Thyroid gland (tissue), 4 donors: ENCODE measurements around the gene E2F4.

Experiments
- CTCF ChIP-seq, 6 experiments: fragments of 200-600 bp in 3 of 6; fragments of 450-650 bp in 3 of 6; sonication (generic) in 3 of 6; IDR thresholded peaks; one replicate each; pipeline ENCODE4 v1.5.1; 2016 to 2019; ENCODE audit warnings: antibody characterized with exemption in 6 of 6, mild to moderate bottlenecking in 2 of 6, inconsistent platforms in 1 of 6, moderate library complexity in 1 of 6
- POLR2A ChIP-seq, 2 donors: fragments of 450-650 bp; IDR thresholded peaks; one replicate each; pipeline ENCODE4 v1.6.1; 2017; ENCODE audit warnings: antibody characterized with exemption in 2 of 2, mild to moderate bottlenecking in 2 of 2, moderate library complexity in 1 of 2

- no peak for TF ChIP-seq CTCF (IDR thresholded peaks at IDR 0.05)
- no peak for TF ChIP-seq POLR2A (IDR thresholded peaks at IDR 0.05)
These were observed 51.5 kb downstream of the E2F4 start for GRCh38 chr16:67243481-67243880.
